Cardiac muscle cell (in vitro differentiated cells and primary cell): Measurements from ENCODE around the gene PXMP2. TPM values are rescaled to one million over a fixed set of nuclear protein-coding genes. Genes with fewer than 3 reads are reported as not detected.

Experiments used
- DNase-seq, 2 donors: peaks; one replicate each; pipeline versions ENCODE4 v3.0.0 to v3.0.0-alpha.2; 2010 to 2017; ENCODE audit warnings: low read depth in 1 of 2, low spot score in 1 of 2
- H3K27ac ChIP-seq: fragments of 200-600 bp; sonication (generic); 2 replicates; pipeline ENCODE4 v1.5.1; 2016
- H3K27me3 ChIP-seq: fragments of 200-600 bp; sonication (generic); 2 replicates; pipeline ENCODE4 v1.6.0; 2016; ENCODE audit warnings: control low read depth
- H3K36me3 ChIP-seq: fragments of 200-600 bp; sonication (generic); 2 replicates; pipeline ENCODE4 v1.5.1; 2016; ENCODE audit warnings: control low read depth
- H3K4me1 ChIP-seq: fragments of 200-600 bp; sonication (generic); 2 replicates; pipeline ENCODE4 v1.8.1; 2017; ENCODE audit warnings: low read depth, mild to moderate bottlenecking, mixed run types
- H3K4me3 ChIP-seq: fragments of 200-600 bp; sonication (generic); 2 replicates; pipeline ENCODE4 v1.5.1; 2016; ENCODE audit warnings: mild to moderate bottlenecking
- H3K9me3 ChIP-seq: fragments of 200-600 bp; sonication (generic); 2 replicates; pipeline ENCODE4 v1.5.1; 2017; ENCODE audit warnings: low read depth, mild to moderate bottlenecking, control low read depth
- polyA plus RNA-seq: library from polyadenylated mRNA; unstranded; fragments of >200 nt; fragmentation: Nextera tagmentation; extraction: Ambion mirVana; gene quantifications from 2 replicates; pipeline ENCODE4 v1.2.1, GENCODE V29; 2016
- total RNA-seq: library from RNA; depleted of rRNA; stranded (reverse); fragments of >200 nt; gene quantifications from 2 replicates; pipeline ENCODE4 v1.2.3, GENCODE V29; 2016
- TF ChIP-seq, protein P1 (sequence below): IDR thresholded peaks from 2 replicates; pipeline ENCODE4 v1.5.1; 2012; ENCODE audit warnings: low read depth, mild to moderate bottlenecking, low read length

Gene PXMP2
- total and polyA plus RNA-seq, 2 experiments from 2014 or later: 41.6 to 111 TPM

DNA sequence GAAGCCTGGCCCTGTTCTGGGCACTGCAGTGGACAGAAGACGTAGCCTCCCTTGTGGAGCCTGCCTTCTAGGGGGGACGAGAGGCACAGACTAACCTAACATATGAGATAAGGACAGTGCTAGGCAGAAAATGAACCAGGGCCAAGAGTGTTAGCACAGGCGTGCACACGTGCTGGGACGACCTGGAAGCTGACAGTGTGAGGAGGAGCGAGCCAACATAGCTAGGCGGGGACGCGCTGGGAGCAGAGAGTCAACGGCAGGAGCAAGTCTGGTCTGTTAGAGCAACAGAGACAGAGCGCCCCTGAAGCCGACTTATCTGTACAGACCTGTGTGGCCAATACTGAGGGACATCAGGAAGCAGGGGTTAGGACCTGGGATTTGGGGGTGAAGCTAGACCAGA, 8.0 kb downstream of the PXMP2 start:
- no peak for DNase-seq
- Histone ChIP-seq H3K27ac (no peak overlapping the region), H3K9me3 (no peaks in the 10 kb centered on the region), H3K36me3 (no peaks in the 10 kb centered on the region), H3K27me3 (no peaks in the 10 kb centered on the region), H3K4me1 (no peaks in the 10 kb centered on the region), H3K4me3 (no peak overlapping the region)
- TF ChIP-seq, protein P1, sequence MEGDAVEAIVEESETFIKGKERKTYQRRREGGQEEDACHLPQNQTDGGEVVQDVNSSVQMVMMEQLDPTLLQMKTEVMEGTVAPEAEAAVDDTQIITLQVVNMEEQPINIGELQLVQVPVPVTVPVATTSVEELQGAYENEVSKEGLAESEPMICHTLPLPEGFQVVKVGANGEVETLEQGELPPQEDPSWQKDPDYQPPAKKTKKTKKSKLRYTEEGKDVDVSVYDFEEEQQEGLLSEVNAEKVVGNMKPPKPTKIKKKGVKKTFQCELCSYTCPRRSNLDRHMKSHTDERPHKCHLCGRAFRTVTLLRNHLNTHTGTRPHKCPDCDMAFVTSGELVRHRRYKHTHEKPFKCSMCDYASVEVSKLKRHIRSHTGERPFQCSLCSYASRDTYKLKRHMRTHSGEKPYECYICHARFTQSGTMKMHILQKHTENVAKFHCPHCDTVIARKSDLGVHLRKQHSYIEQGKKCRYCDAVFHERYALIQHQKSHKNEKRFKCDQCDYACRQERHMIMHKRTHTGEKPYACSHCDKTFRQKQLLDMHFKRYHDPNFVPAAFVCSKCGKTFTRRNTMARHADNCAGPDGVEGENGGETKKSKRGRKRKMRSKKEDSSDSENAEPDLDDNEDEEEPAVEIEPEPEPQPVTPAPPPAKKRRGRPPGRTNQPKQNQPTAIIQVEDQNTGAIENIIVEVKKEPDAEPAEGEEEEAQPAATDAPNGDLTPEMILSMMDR: no peak

- no peaks in the 10 kb centered on the region for H3K27me3 ChIP-seq
- TF ChIP-seq, protein P1: no peak
- H3K4me3 ChIP-seq: no peak overlapping the region
- H3K27ac ChIP-seq: no peak overlapping the region
- H3K9me3 ChIP-seq: no peaks in the 10 kb centered on the region
- H3K4me1 ChIP-seq: no peaks in the 10 kb centered on the region
- H3K36me3 ChIP-seq: no peaks in the 10 kb centered on the region
- DNase-seq: no peak
Measured at GRCh38 chr12:132698341-132698740, 11.0 kb downstream of the PXMP2 start.

- no peak overlapping the region for H3K27ac ChIP-seq
- no peaks in the 10 kb centered on the region for H3K27me3 ChIP-seq
- no peaks in the 10 kb centered on the region for H3K4me1 ChIP-seq
- no peaks in the 10 kb centered on the region for H3K36me3 ChIP-seq
- H3K4me3 ChIP-seq: no peak overlapping the region
- TF ChIP-seq, protein P1: no peak
- DNase-seq: peak in 1 of 2 donors; percentile 41
- H3K9me3 ChIP-seq: no peaks in the 10 kb centered on the region
Measured at GRCh38 chr12:132700212-132700822, 12.9 kb downstream of the PXMP2 start.

DNA sequence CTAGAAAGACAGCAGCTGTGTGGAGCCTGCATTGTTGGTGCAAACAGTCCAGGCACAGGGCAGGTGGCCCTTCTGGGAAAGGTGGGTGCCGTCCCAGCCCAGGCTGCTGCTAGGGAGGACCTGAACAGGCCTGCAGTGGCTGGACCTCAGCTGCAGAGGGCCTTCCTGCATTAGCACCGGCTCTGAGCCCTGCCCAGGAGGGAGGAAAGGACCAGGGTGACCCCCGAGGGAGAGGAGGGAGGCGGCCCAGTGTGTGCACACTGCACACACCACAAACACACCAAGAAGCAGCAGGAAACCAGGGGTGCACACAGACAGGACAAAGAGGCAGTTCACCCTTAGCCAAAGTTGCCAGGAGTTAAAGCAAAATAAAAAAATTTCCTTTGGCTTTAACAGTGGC, 15.3 kb downstream of the PXMP2 start:
- H3K4me3 ChIP-seq: no peak overlapping the region
- H3K27me3 ChIP-seq: no peaks in the 10 kb centered on the region
- no peaks in the 10 kb centered on the region for H3K4me1 ChIP-seq
- no peak for DNase-seq
- TF ChIP-seq, protein P1: no peak
- H3K27ac ChIP-seq: no peak overlapping the region
- H3K9me3 ChIP-seq: no peaks in the 10 kb centered on the region
- H3K36me3 ChIP-seq: no peaks in the 10 kb centered on the region

GRCh38 chr12:132703641-132704040, 16.3 kb downstream of the PXMP2 start:
- Histone ChIP-seq H3K9me3 (no peaks in the 10 kb centered on the region), H3K4me3 (no peak overlapping the region), H3K27me3 (no peaks in the 10 kb centered on the region), H3K27ac (no peak overlapping the region), H3K4me1 (no peaks in the 10 kb centered on the region), H3K36me3 (no peaks in the 10 kb centered on the region)
- DNase-seq: no peak
- TF ChIP-seq, protein P1: no peak
